Neural cell (in vitro differentiated cells): ENCODE results near the gene PARM1. TPM values are rescaled to one million over a fixed set of nuclear protein-coding genes. Genes with fewer than 3 reads are reported as not detected.

Experiments
- H2AFZ ChIP-seq: fragments of 200-600, 300-800 bp; sonication (generic), shearing (Covaris generic); 2 replicates; pipeline ENCODE4 v1.6.0; 2014; ENCODE audit warnings: low read depth, mild to moderate bottlenecking, antibody characterized with exemption, low read length, moderate library complexity
- H3F3A ChIP-seq: fragments of 200-600 bp; shearing (Covaris generic); 2 replicates; pipeline ENCODE4 v1.6.1; 2016; ENCODE audit warnings: mild to moderate bottlenecking, moderate library complexity, mixed read lengths, antibody characterized with exemption, low read length; ENCODE audit not compliant: insufficient read depth, poor library complexity, severe bottlenecking
- H3K27ac ChIP-seq: fragments of 200-600, 300-800 bp; sonication (generic), shearing (Covaris generic); 2 replicates; pipeline ENCODE4 v1.5.1; 2014; ENCODE audit warnings: mild to moderate bottlenecking, low read length, moderate library complexity
- H3K27me3 ChIP-seq: fragments of 300-800, 200-600 bp; sonication (generic), shearing (Covaris generic); 2 replicates; pipeline ENCODE4 v1.6.0; 2014; ENCODE audit warnings: mild to moderate bottlenecking, low read depth, low read length, moderate library complexity; ENCODE audit not compliant: insufficient read depth
- H3K36me3 ChIP-seq: fragments of 300-800, 200-600 bp; sonication (generic), shearing (Covaris generic); 2 replicates; pipeline ENCODE4 v1.5.1; 2014; ENCODE audit warnings: mild to moderate bottlenecking, antibody characterized with exemption, low read length, moderate library complexity; ENCODE audit not compliant: insufficient read depth
- H3K4me2 ChIP-seq: fragments of 300-800, 200-600 bp; sonication (generic), shearing (Covaris generic); 2 replicates; pipeline ENCODE4 v1.6.0; 2014; ENCODE audit warnings: mild to moderate bottlenecking, low read length
- H3K4me3 ChIP-seq: fragments of 300-800, 200-600 bp; sonication (generic), shearing (Covaris generic); 2 replicates; pipeline ENCODE4 v1.5.1; 2014; ENCODE audit warnings: mild to moderate bottlenecking, low read length, moderate library complexity
- H3K79me2 ChIP-seq: fragments of 200-600 bp; shearing (Covaris generic); replicated peaks from 2 replicates; pipeline ENCODE4 v1.6.0; 2014; ENCODE audit warnings: mild to moderate bottlenecking, low read length, moderate library complexity; ENCODE audit not compliant: insufficient read depth
- H3K9ac ChIP-seq: fragments of 300-800, 200-600 bp; sonication (generic), shearing (Covaris generic); 2 replicates; pipeline ENCODE4 v1.6.1; 2016; ENCODE audit warnings: mild to moderate bottlenecking, low read length, mixed read lengths
- H3K9me2 ChIP-seq: fragments of 200-600 bp; shearing (Covaris generic); 2 replicates; pipeline ENCODE4 v1.6.1; 2016; ENCODE audit warnings: mild to moderate bottlenecking, low read length, mixed read lengths; ENCODE audit not compliant: insufficient read depth
- H3K9me3 ChIP-seq: fragments of 200-600, 300-800 bp; sonication (generic), shearing (Covaris generic); 2 replicates; pipeline ENCODE4 v1.6.1; 2016; ENCODE audit warnings: mild to moderate bottlenecking, mixed run types, low read length, moderate library complexity, mixed read lengths
- H4K20me1 ChIP-seq: fragments of 200-600 bp; shearing (Covaris generic); 2 replicates; pipeline ENCODE4 v1.6.1; 2016; ENCODE audit warnings: mild to moderate bottlenecking, mixed run types; ENCODE audit not compliant: insufficient read depth
- EP300 ChIP-seq: fragments of 450-650 bp; conservative IDR thresholded peaks from 2 replicates; pipeline ENCODE4 v1.6.1; 2014; ENCODE audit warnings: antibody characterized with exemption, mild to moderate bottlenecking, moderate library complexity; ENCODE audit not compliant: poor library complexity, severe bottlenecking
- EZH2 ChIP-seq: fragments of 200-600, 300-800 bp; shearing (Covaris generic), sonication (generic); IDR thresholded peaks from 2 replicates; pipeline ENCODE4 v1.6.1; 2014; ENCODE audit warnings: antibody characterized with exemption, low read length, borderline replicate concordance, mild to moderate bottlenecking; ENCODE audit not compliant: insufficient read depth, poor library complexity, severe bottlenecking
- MXI1 ChIP-seq: fragments of 450-650 bp; conservative IDR thresholded peaks from 2 replicates; pipeline ENCODE4 v1.6.1; 2014; ENCODE audit warnings: antibody characterized with exemption, mild to moderate bottlenecking; ENCODE audit not compliant: poor library complexity, severe bottlenecking
- POLR2AphosphoS5 ChIP-seq: IDR thresholded peaks from 2 replicates; pipeline ENCODE4 v1.6.1; 2012
- RAD21 ChIP-seq: fragments of 450-650 bp; conservative IDR thresholded peaks from 2 replicates; pipeline ENCODE4 v1.6.1; 2014; ENCODE audit warnings: antibody characterized with exemption, mild to moderate bottlenecking, moderate library complexity
- TAF1 ChIP-seq: IDR thresholded peaks from 2 replicates; pipeline ENCODE4 v1.6.1; 2012; ENCODE audit warnings: low read depth
- polyA plus RNA-seq: library from polyadenylated mRNA; depleted of rRNA; stranded (reverse); fragments of >200 nt; gene quantifications from 2 replicates; pipeline ENCODE4 v1.2.3, GENCODE V29; 2014
- TF ChIP-seq, protein P1 (sequence below): IDR thresholded peaks from 2 replicates; pipeline ENCODE4 v1.6.1; 2012; ENCODE audit warnings: borderline replicate concordance
- TF ChIP-seq, protein P2 (sequence below): fragments of 450-650 bp; IDR thresholded peaks from 2 replicates; pipeline ENCODE4 v1.5.1; 2014; ENCODE audit warnings: antibody characterized with exemption, mild to moderate bottlenecking, moderate library complexity; ENCODE audit not compliant: poor library complexity, severe bottlenecking

Gene PARM1
- polyA plus RNA-seq, 1 donor from 2014 or later: 1.3 TPM

DNA sequence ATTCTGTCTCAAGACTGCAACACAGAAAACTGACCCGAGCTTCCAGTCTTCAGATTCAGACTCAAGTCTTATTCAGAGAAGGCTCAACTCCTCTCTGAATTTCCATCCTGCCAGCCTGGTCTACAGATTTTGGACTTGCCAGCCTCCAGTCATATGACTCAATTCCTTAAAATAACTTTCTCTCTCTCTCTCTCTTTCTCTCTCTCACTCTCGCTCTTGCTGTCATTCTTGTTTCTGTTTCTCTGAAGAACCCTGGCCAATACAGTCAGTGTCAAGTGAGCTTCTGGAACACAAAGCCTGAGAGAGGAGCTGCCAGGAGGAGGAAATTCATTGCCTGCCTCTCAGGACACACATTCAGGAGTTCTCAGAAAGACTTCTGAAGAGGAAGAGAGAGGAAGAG is 154.9 kb downstream of the PARM1 start:
- Histone ChIP-seq H3K9ac (no peak overlapping the region), H3K27me3 (no peaks in the 10 kb centered on the region), H2AFZ (no peak overlapping the region), H3K4me3 (no peak overlapping the region), H4K20me1 (no peaks in the 10 kb centered on the region), H3K27ac (no peak overlapping the region), H3K4me2 (no peak overlapping the region), H3K36me3 (no peaks in the 10 kb centered on the region), H3K9me3 (no peaks in the 10 kb centered on the region), H3K79me2 (no peaks in the 10 kb centered on the region), H3K9me2 (no peaks in the 10 kb centered on the region), H3F3A (no peaks in the 10 kb centered on the region)
- TF ChIP-seq, protein P1, sequence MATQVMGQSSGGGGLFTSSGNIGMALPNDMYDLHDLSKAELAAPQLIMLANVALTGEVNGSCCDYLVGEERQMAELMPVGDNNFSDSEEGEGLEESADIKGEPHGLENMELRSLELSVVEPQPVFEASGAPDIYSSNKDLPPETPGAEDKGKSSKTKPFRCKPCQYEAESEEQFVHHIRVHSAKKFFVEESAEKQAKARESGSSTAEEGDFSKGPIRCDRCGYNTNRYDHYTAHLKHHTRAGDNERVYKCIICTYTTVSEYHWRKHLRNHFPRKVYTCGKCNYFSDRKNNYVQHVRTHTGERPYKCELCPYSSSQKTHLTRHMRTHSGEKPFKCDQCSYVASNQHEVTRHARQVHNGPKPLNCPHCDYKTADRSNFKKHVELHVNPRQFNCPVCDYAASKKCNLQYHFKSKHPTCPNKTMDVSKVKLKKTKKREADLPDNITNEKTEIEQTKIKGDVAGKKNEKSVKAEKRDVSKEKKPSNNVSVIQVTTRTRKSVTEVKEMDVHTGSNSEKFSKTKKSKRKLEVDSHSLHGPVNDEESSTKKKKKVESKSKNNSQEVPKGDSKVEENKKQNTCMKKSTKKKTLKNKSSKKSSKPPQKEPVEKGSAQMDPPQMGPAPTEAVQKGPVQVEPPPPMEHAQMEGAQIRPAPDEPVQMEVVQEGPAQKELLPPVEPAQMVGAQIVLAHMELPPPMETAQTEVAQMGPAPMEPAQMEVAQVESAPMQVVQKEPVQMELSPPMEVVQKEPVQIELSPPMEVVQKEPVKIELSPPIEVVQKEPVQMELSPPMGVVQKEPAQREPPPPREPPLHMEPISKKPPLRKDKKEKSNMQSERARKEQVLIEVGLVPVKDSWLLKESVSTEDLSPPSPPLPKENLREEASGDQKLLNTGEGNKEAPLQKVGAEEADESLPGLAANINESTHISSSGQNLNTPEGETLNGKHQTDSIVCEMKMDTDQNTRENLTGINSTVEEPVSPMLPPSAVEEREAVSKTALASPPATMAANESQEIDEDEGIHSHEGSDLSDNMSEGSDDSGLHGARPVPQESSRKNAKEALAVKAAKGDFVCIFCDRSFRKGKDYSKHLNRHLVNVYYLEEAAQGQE: no peak
- TF ChIP-seq, protein P2, sequence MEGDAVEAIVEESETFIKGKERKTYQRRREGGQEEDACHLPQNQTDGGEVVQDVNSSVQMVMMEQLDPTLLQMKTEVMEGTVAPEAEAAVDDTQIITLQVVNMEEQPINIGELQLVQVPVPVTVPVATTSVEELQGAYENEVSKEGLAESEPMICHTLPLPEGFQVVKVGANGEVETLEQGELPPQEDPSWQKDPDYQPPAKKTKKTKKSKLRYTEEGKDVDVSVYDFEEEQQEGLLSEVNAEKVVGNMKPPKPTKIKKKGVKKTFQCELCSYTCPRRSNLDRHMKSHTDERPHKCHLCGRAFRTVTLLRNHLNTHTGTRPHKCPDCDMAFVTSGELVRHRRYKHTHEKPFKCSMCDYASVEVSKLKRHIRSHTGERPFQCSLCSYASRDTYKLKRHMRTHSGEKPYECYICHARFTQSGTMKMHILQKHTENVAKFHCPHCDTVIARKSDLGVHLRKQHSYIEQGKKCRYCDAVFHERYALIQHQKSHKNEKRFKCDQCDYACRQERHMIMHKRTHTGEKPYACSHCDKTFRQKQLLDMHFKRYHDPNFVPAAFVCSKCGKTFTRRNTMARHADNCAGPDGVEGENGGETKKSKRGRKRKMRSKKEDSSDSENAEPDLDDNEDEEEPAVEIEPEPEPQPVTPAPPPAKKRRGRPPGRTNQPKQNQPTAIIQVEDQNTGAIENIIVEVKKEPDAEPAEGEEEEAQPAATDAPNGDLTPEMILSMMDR: no peak
- TF ChIP-seq RAD21 (no peak), EZH2 (no peak), EP300 (no peak), POLR2AphosphoS5 (no peak), MXI1 (no peak), TAF1 (no peak)

DNA sequence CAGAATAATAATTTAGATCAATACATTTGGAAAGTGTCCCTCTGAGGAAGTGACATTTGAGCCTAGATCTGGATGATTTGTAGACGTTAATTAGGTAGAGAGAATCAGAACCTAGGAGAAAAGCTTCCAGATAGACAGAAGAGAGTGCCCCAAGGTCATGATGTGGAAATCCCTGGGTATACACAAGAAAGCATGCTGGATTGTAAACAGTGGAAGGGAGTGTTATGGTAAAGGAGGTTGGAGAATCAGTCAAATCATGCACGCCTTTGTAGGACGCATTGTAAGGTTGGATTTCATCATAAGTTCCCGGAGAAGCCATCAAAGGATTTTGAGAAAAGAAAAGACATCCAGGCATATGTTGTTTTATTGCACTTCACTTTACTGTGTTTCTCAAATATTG is 156.3 kb downstream of the PARM1 start:
- no peaks in the 10 kb centered on the region for H3F3A ChIP-seq
- H3K9me3 ChIP-seq: no peaks in the 10 kb centered on the region
- H3K27ac ChIP-seq: no peak overlapping the region
- no peaks in the 10 kb centered on the region for H3K79me2 ChIP-seq
- no peak overlapping the region for H3K4me2 ChIP-seq
- no peak overlapping the region for H2AFZ ChIP-seq
- H3K9ac ChIP-seq: no peak overlapping the region
- no peak overlapping the region for H3K4me3 ChIP-seq
- H3K27me3 ChIP-seq: no peaks in the 10 kb centered on the region
- no peaks in the 10 kb centered on the region for H3K36me3 ChIP-seq
- no peaks in the 10 kb centered on the region for H4K20me1 ChIP-seq
- no peaks in the 10 kb centered on the region for H3K9me2 ChIP-seq
- TF ChIP-seq POLR2AphosphoS5 (no peak), RAD21 (no peak), TAF1 (no peak)

DNA sequence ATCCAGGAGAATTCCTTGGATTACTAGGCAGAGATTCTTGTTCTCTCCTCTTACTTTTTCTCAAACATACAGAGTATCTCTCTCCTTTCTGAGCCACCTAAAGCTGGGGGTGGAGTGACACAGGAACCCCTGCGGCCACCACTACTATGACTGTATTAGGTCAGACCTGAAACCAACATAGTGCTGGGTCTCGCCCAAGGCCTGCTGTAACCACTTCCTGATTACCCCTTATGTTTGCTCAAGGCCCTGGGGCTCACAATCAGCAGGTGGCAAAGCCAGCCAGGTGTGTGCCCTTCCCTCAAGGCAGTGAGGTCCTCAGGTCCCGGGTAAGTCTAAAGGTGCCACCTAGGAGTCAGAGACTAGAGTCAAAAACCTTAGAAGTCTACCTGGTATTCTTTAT is 166.4 kb downstream of the PARM1 start:
- H3K9me2 ChIP-seq: no peaks in the 10 kb centered on the region
- no peak overlapping the region for H2AFZ ChIP-seq
- no peak for TF ChIP-seq MXI1
- TF ChIP-seq EP300: no peak
- no peak for TF ChIP-seq TAF1
- no peak overlapping the region for H3K4me2 ChIP-seq
- H3K4me3 ChIP-seq: no peak overlapping the region
- H3F3A ChIP-seq: no peaks in the 10 kb centered on the region
- no peaks in the 10 kb centered on the region for H3K79me2 ChIP-seq
- H4K20me1 ChIP-seq: no peaks in the 10 kb centered on the region
- H3K27ac ChIP-seq: no peak overlapping the region
- H3K27me3 ChIP-seq: no peaks in the 10 kb centered on the region
- H3K36me3 ChIP-seq: no peaks in the 10 kb centered on the region
- no peaks in the 10 kb centered on the region for H3K9me3 ChIP-seq
- no peak overlapping the region for H3K9ac ChIP-seq

Other genes starting within 250 kb of the PARM1 start
- not detected in 2 replicates for gene BTC, start 138.6 kb upstream of the PARM1 start, polyA plus RNA-seq